PFSK-1 (cell line): ENCODE data around the gene ATL2.

ENCODE experiments used
- FOXP2 ChIP-seq: optimal IDR thresholded peaks from 2 replicates; pipeline ENCODE3; 2011; ENCODE audit warnings: borderline replicate concordance, control low read depth, inconsistent platforms; ENCODE audit not compliant: insufficient read depth; ENCODE audit errors: extremely low read length, extremely low read depth
- POLR2AphosphoS5 ChIP-seq: IDR thresholded peaks from 2 replicates; pipeline ENCODE4 v1.6.1; 2012; ENCODE audit warnings: low read depth, mild to moderate bottlenecking, control low read depth, low read length, moderate library complexity
- SIN3A ChIP-seq: IDR thresholded peaks from 2 replicates; pipeline ENCODE4 v1.6.1; 2012; ENCODE audit warnings: mild to moderate bottlenecking, low read length, moderate library complexity, borderline replicate concordance; ENCODE audit not compliant: insufficient read depth
- TAF1 ChIP-seq: IDR thresholded peaks from 2 replicates; pipeline ENCODE4 v1.6.1; 2012; ENCODE audit warnings: low read length, control low read depth, borderline replicate concordance; ENCODE audit not compliant: insufficient read depth
- TF ChIP-seq, protein P1 (sequence below), 2 experiments: IDR thresholded peaks; 2 replicates each; pipeline versions ENCODE4 v1.6.1 to v1.8.0; 2011 to 2012; ENCODE audit warnings: low read depth in 2 of 2, low read length in 2 of 2, control low read depth in 1 of 2, inconsistent platforms in 1 of 2, mild to moderate bottlenecking in 1 of 2, moderate library complexity in 1 of 2; ENCODE audit not compliant: insufficient read depth in 1 of 2

Gene ATL2

DNA sequence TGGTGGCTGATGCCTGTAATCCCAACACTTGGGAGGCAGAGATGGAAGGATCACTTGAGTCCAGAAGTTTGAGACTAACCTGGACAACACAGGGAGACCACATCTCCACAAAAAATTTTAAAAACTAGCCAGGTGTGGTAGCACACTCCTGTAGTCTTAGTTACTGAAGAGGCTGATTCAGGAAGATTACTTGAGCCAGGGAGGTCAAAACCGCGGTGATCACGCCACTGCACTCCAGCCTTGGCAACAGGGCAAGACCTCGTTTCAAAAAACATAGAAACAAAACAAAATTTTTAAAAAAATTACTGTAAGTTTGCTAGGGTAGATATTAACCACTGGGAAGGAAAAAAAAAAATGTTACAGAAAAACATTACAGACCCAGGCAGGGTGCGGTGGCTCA, 5.8 kb downstream of the ATL2 start:
- TF ChIP-seq TAF1 (no peak), SIN3A (no peak), FOXP2 (no peak), POLR2AphosphoS5 (no peak)
- TF ChIP-seq, protein P1, sequence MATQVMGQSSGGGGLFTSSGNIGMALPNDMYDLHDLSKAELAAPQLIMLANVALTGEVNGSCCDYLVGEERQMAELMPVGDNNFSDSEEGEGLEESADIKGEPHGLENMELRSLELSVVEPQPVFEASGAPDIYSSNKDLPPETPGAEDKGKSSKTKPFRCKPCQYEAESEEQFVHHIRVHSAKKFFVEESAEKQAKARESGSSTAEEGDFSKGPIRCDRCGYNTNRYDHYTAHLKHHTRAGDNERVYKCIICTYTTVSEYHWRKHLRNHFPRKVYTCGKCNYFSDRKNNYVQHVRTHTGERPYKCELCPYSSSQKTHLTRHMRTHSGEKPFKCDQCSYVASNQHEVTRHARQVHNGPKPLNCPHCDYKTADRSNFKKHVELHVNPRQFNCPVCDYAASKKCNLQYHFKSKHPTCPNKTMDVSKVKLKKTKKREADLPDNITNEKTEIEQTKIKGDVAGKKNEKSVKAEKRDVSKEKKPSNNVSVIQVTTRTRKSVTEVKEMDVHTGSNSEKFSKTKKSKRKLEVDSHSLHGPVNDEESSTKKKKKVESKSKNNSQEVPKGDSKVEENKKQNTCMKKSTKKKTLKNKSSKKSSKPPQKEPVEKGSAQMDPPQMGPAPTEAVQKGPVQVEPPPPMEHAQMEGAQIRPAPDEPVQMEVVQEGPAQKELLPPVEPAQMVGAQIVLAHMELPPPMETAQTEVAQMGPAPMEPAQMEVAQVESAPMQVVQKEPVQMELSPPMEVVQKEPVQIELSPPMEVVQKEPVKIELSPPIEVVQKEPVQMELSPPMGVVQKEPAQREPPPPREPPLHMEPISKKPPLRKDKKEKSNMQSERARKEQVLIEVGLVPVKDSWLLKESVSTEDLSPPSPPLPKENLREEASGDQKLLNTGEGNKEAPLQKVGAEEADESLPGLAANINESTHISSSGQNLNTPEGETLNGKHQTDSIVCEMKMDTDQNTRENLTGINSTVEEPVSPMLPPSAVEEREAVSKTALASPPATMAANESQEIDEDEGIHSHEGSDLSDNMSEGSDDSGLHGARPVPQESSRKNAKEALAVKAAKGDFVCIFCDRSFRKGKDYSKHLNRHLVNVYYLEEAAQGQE (IDR thresholded peaks at IDR 0.05; ENCODE audit: insufficient read depth in 1 of 2, low read depth in 2 of 2, low read length in 2 of 2) = no peak

DNA sequence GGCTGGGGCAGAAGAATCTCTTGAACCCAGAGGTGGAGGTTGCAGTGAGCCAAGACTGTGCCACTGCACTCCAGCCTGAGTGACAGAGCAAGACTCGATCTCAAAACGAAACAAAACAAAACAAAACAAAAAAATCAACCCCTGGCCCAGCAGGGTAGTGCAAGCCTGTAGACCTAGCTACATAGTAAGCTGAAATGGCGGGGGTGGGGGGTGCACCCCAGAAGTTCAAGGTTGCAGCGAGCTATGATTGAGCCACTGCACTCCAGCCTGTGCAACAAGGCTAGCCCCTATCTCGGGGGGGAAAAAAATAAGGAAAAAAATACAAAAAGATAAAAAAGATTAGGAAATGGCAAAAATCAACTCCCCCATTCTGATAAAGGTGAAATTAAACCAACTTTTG, 6.4 kb downstream of the ATL2 start:
- TF ChIP-seq TAF1 (no peak), FOXP2 (no peak), SIN3A (no peak), POLR2AphosphoS5 (no peak)
- TF ChIP-seq, protein P1 (IDR thresholded peaks at IDR 0.05; ENCODE audit: insufficient read depth in 1 of 2, low read depth in 2 of 2, low read length in 2 of 2) = no peak

DNA sequence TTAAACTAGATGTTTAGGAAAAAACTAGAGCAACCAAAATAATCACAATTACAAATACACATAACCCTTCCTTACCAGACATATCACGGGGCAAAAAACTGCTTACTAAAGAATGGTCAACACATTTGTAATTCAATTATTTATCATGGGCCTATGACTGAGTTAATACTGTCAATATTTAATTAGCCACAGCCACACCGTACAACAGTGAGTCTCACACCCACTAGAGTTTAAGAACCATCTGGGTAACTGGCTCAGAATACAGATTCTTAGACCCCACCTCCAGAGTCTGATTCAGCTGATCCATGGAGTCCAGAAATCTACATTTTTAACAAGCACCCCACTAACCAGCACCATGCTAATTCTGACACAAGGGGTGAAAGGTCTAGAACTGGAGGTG, 14.8 kb downstream of the ATL2 start:
- TF ChIP-seq, protein P1 (IDR thresholded peaks at IDR 0.05; ENCODE audit: insufficient read depth in 1 of 2, low read depth in 2 of 2, low read length in 2 of 2) = no peak
- TF ChIP-seq TAF1 (no peak), SIN3A (no peak), POLR2AphosphoS5 (no peak), FOXP2 (no peak)

DNA sequence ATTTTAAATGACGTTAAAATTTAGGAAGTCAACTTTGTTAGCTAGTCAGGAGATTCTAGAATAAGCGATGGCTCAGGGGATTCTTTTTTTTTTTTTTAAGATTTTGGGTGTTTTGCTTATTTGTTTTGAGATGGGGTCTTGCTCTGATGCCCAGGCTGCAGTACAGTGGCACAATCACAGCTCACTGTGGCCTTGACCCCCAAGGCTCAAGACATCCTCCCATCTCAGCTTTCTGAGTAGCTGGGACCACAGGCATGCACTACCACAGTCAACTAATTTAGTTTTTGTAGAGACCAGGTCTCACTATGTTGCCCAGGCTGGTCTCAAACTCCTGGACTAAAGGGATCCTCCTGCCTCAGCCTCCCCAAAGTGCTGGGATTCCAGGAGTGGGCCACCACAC, 16.9 kb downstream of the ATL2 start:
- TF ChIP-seq POLR2AphosphoS5 (no peak), FOXP2 (no peak), SIN3A (no peak), TAF1 (no peak)
- TF ChIP-seq, protein P1 (IDR thresholded peaks at IDR 0.05; ENCODE audit: insufficient read depth in 1 of 2, low read depth in 2 of 2, low read length in 2 of 2) = no peak

DNA sequence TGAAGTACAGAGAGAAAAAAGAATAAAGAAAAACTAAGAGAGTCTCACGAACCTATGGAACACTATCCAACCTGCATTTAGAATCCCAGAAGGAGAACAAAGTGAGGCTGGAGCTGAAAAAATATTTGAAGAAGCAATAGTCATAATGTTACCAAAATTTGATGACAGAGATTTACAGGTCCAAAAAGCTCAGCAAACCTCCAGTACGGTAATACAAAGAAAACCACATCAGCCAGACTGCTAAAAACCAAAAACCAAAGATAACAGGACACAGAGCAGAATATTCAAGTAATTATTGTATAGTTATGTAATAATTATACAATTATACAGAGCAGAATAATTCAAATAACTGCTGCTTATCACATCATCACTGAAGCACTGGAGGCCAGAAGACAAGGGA, 23.7 kb downstream of the ATL2 start:
- TF ChIP-seq FOXP2 = no peak
- TF ChIP-seq TAF1 = no peak
- TF ChIP-seq POLR2AphosphoS5 = no peak
- TF ChIP-seq SIN3A = no peak
- TF ChIP-seq, protein P1 (IDR thresholded peaks at IDR 0.05; ENCODE audit: insufficient read depth in 1 of 2, low read depth in 2 of 2, low read length in 2 of 2) = no peak
